Measurements from ENCODE around the gene SELENON. TPM values are rescaled to one million over a fixed set of nuclear protein-coding genes. Genes with fewer than 3 reads are reported as not detected.

SELENON gene
- total and polyA plus RNA-seq, 2 of the 8 experiments (the other 6 are each of a cell fraction or from before 2014, with no cell fraction given), result 43.0 to 77.6 TPM

- TF ChIP-seq ATF2 (IDR thresholded peaks at IDR 0.05; ENCODE audit: low read length) (no peak), E2F6 (IDR thresholded peaks at IDR 0.05) (no peak), POLR2A (IDR thresholded peaks at IDR 0.05; ENCODE audit: control extremely low read depth in 1 of 2, low read depth in 2 of 2, low read length in 2 of 2) (no peak), CHD2 (IDR thresholded peaks at IDR 0.05; ENCODE audit: low read length) (no peak), RXRA (IDR thresholded peaks at IDR 0.05; ENCODE audit: insufficient read depth, low read depth, low read length) (no peak)
Observed at GRCh38 chr1:25832336-25833037, 32.5 kb downstream of the SELENON start (continued).

Data from H1 (cell line).